HEK293 (cell line): Measurements from ENCODE around the gene ANKRD34B.

Experiments
- CTCF ChIP-seq: fragments of 450-650 bp; formaldehyde crosslinking; IDR thresholded peaks from 2 replicates; pipeline ENCODE4 v1.5.1; 2016; ENCODE audit warnings: missing biosample characterization, missing genetic modification characterization
- GLIS2 ChIP-seq: fragments of 450-650 bp; formaldehyde crosslinking; IDR thresholded peaks from 2 replicates; pipeline ENCODE4 v1.5.1; 2016; ENCODE audit warnings: missing biosample characterization, missing genetic modification characterization
- ZBTB11 ChIP-seq: fragments of 450-650 bp; formaldehyde crosslinking; conservative IDR thresholded peaks from 2 replicates; pipeline ENCODE4 v1.5.1; 2016; ENCODE audit warnings: low read depth, missing biosample characterization, missing genetic modification characterization
- ZNF239 ChIP-seq: fragments of 450-650 bp; formaldehyde crosslinking; IDR thresholded peaks from 2 replicates; pipeline ENCODE4 v1.5.1; 2016; ENCODE audit warnings: missing biosample characterization, missing genetic modification characterization
- ZNF274 ChIP-seq, 2 experiments: fragments of 200-500 bp in 1 of 2; fragments of 450-650 bp in 1 of 2; sonication (Bioruptor generic) in 1 of 2; formaldehyde crosslinking in 1 of 2; IDR thresholded peaks; 2 replicates each; pipeline versions ENCODE4 v1.5.1 to v1.6.1; 2014 to 2016; ENCODE audit warnings: borderline replicate concordance in 1 of 2, inconsistent platforms in 1 of 2, low read length in 1 of 2, missing biosample characterization in 1 of 2, missing genetic modification characterization in 1 of 2
- ZNF341 ChIP-seq: fragments of 450-650 bp; formaldehyde crosslinking; IDR thresholded peaks from 2 replicates; pipeline ENCODE4; 2016; ENCODE audit warnings: low read depth, missing biosample characterization, missing genetic modification characterization
- ZNF449 ChIP-seq: fragments of 450-650 bp; formaldehyde crosslinking; IDR thresholded peaks from 2 replicates; pipeline ENCODE4 v1.5.1; 2017; ENCODE audit warnings: missing biosample characterization, mild to moderate bottlenecking, missing genetic modification characterization, moderate library complexity
- ZNF639 ChIP-seq: fragments of 450-650 bp; formaldehyde crosslinking; IDR thresholded peaks from 2 replicates; pipeline ENCODE4 v1.5.1; 2016; ENCODE audit warnings: missing biosample characterization, missing genetic modification characterization
- ZNF701 ChIP-seq: fragments of 450-650 bp; formaldehyde crosslinking; IDR thresholded peaks from 2 replicates; pipeline ENCODE4 v1.5.1; 2016; ENCODE audit warnings: missing biosample characterization, missing genetic modification characterization
- ZNF830 ChIP-seq: fragments of 450-650 bp; IDR thresholded peaks from 2 replicates; pipeline ENCODE4 v1.5.0; 2018; ENCODE audit warnings: missing biosample characterization, missing genetic modification characterization, low read depth, mild to moderate bottlenecking, moderate library complexity
- ZSCAN18 ChIP-seq: fragments of 450-650 bp; formaldehyde crosslinking; IDR thresholded peaks from 2 replicates; pipeline ENCODE4 v1.5.1; 2016; ENCODE audit warnings: missing biosample characterization, missing genetic modification characterization
- TF ChIP-seq, protein P1 (sequence below): IDR thresholded peaks from 2 replicates; pipeline ENCODE4 v1.6.1; 2011; ENCODE audit warnings: mild to moderate bottlenecking, low read depth, low read length, borderline replicate concordance
- TF ChIP-seq, protein P2 (sequence below): fragments of 450-650 bp; formaldehyde crosslinking; IDR thresholded peaks from 2 replicates; pipeline ENCODE4 v1.5.1; 2016; ENCODE audit warnings: missing biosample characterization, missing genetic modification characterization
- TF ChIP-seq, protein P3 (sequence below): fragments of 450-650 bp; formaldehyde crosslinking; IDR thresholded peaks from 2 replicates; pipeline ENCODE4 v1.5.1; 2016; ENCODE audit warnings: missing biosample characterization, missing genetic modification characterization

DNA sequence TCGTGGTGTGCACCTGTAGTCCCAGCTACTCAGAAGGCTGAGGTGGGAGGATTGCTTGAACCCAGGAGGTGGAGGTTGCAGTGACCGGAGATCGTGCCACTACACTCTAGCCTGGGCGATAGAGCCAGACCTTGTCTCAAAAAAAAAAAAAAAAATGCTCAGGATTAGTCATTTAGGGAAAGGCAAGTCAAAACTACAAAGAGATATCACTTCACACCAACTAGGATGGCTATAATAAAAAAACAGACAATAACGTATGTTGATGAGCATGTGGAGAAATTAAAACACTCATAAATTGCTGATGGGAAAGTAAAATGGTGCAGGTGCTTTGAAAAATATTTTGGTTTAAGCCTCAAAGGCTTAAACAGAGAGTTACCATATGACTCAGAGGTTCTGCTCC is 6.3 kb upstream of the ANKRD34B start:
- TF ChIP-seq CTCF (tag by site-specific recombination) (no peak), GLIS2 (tag by site-specific recombination) (no peak), ZNF639 (tag by site-specific recombination) (no peak), ZNF239 (tag by site-specific recombination) (no peak), ZBTB11 (tag by site-specific recombination) (no peak), ZNF274 (IDR thresholded peaks at IDR 0.05; ENCODE audit: low read length) (no peak), ZNF274 (tag by site-specific recombination; IDR thresholded peaks at IDR 0.05; ENCODE audit: borderline replicate concordance) (no peak), ZSCAN18 (tag by site-specific recombination) (no peak), ZNF701 (tag by site-specific recombination) (no peak), ZNF830 (no peak), ZNF449 (tag by site-specific recombination) (no peak), ZNF341 (tag by site-specific recombination) (no peak)
- TF ChIP-seq, protein P1, sequence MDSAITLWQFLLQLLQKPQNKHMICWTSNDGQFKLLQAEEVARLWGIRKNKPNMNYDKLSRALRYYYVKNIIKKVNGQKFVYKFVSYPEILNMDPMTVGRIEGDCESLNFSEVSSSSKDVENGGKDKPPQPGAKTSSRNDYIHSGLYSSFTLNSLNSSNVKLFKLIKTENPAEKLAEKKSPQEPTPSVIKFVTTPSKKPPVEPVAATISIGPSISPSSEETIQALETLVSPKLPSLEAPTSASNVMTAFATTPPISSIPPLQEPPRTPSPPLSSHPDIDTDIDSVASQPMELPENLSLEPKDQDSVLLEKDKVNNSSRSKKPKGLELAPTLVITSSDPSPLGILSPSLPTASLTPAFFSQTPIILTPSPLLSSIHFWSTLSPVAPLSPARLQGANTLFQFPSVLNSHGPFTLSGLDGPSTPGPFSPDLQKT, result no peak
- TF ChIP-seq, protein P2, sequence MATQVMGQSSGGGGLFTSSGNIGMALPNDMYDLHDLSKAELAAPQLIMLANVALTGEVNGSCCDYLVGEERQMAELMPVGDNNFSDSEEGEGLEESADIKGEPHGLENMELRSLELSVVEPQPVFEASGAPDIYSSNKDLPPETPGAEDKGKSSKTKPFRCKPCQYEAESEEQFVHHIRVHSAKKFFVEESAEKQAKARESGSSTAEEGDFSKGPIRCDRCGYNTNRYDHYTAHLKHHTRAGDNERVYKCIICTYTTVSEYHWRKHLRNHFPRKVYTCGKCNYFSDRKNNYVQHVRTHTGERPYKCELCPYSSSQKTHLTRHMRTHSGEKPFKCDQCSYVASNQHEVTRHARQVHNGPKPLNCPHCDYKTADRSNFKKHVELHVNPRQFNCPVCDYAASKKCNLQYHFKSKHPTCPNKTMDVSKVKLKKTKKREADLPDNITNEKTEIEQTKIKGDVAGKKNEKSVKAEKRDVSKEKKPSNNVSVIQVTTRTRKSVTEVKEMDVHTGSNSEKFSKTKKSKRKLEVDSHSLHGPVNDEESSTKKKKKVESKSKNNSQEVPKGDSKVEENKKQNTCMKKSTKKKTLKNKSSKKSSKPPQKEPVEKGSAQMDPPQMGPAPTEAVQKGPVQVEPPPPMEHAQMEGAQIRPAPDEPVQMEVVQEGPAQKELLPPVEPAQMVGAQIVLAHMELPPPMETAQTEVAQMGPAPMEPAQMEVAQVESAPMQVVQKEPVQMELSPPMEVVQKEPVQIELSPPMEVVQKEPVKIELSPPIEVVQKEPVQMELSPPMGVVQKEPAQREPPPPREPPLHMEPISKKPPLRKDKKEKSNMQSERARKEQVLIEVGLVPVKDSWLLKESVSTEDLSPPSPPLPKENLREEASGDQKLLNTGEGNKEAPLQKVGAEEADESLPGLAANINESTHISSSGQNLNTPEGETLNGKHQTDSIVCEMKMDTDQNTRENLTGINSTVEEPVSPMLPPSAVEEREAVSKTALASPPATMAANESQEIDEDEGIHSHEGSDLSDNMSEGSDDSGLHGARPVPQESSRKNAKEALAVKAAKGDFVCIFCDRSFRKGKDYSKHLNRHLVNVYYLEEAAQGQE, result no peak
- TF ChIP-seq, protein P3, sequence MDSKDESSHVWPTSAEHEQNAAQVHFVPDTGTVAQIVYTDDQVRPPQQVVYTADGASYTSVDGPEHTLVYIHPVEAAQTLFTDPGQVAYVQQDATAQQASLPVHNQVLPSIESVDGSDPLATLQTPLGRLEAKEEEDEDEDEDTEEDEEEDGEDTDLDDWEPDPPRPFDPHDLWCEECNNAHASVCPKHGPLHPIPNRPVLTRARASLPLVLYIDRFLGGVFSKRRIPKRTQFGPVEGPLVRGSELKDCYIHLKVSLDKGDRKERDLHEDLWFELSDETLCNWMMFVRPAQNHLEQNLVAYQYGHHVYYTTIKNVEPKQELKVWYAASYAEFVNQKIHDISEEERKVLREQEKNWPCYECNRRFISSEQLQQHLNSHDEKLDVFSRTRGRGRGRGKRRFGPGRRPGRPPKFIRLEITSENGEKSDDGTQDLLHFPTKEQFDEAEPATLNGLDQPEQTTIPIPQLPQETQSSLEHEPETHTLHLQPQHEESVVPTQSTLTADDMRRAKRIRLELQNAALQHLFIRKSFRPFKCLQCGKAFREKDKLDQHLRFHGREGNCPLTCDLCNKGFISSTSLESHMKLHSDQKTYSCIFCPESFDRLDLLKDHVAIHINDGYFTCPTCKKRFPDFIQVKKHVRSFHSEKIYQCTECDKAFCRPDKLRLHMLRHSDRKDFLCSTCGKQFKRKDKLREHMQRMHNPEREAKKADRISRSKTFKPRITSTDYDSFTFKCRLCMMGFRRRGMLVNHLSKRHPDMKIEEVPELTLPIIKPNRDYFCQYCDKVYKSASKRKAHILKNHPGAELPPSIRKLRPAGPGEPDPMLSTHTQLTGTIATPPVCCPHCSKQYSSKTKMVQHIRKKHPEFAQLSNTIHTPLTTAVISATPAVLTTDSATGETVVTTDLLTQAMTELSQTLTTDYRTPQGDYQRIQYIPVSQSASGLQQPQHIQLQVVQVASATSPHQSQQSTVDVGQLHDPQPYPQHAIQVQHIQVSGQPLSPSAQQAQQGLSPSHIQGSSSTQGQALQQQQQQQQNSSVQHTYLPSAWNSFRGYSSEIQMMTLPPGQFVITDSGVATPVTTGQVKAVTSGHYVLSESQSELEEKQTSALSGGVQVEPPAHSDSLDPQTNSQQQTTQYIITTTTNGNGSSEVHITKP (tag by site-specific recombination), result no peak
